Activated T-cell treated with anti-CD3 and anti-CD28 coated beads for 48 hours (primary cell): ENCODE measurements around the gene OR2T8.

Experiments used
- DNase-seq: peaks from one replicate; pipeline ENCODE4 v3.0.0-alpha.2; 2020; ENCODE audit warnings: low read depth

Gene OR2T8

GRCh38 chr1:247919952-247920351, at the start of gene OR2T8:
TSS of gene OR2T8 (plus strand) at chr1:247920252. CDS start at chr1:247921018, 766 bp downstream.
- no peak for DNase-seq

- no peak for DNase-seq
Measured at GRCh38 chr1:247883346-247883745, 36.7 kb upstream of the OR2T8 start.

- no peak for DNase-seq
Measured at GRCh38 chr1:247884797-247885413, 35.1 kb upstream of the OR2T8 start.

GRCh38 chr1:247895163-247895637, 24.9 kb upstream of the OR2T8 start, which contains the start of gene OR2W3:
TSS of gene OR2W3 (plus strand) at chr1:247895587. CDS start at chr1:247895587, 0 bp downstream.
- no peak for DNase-seq

GRCh38 chr1:247895976-247896375, 24.1 kb upstream of the OR2T8 start:
- DNase-seq: no peak

- no peak for DNase-seq
Measured at GRCh38 chr1:247904122-247904521, 15.9 kb upstream of the OR2T8 start.

GRCh38 chr1:247905181-247905580, 14.9 kb upstream of the OR2T8 start:
- no peak for DNase-seq

- DNase-seq: no peak
Measured at GRCh38 chr1:247905910-247906503, 14.0 kb upstream of the OR2T8 start.

GRCh38 chr1:247906504-247907047, 13.5 kb upstream of the OR2T8 start:
- DNase-seq: no peak

GRCh38 chr1:247908766-247909165, 11.3 kb upstream of the OR2T8 start:
- no peak for DNase-seq

GRCh38 chr1:247913786-247914185, 6.3 kb upstream of the OR2T8 start:
- DNase-seq: no peak

- no peak for DNase-seq
Measured at GRCh38 chr1:247914941-247915662, 5.0 kb upstream of the OR2T8 start.

GRCh38 chr1:247923941-247924340, 3.9 kb downstream of the OR2T8 start:
- no peak for DNase-seq

GRCh38 chr1:247924868-247925267, 4.8 kb downstream of the OR2T8 start, which contains the start of gene OR2AJ1:
TSS of gene OR2AJ1 (plus strand) at chr1:247924889. CDS start at chr1:247933769, 8,880 bp downstream.
- no peak for DNase-seq

GRCh38 chr1:247933989-247934388, 13.9 kb downstream of the OR2T8 start:
- DNase-seq: no peak

- DNase-seq: no peak
Measured at GRCh38 chr1:247935781-247936180, 15.7 kb downstream of the OR2T8 start.

- no peak for DNase-seq
Measured at GRCh38 chr1:247936415-247936814, 16.4 kb downstream of the OR2T8 start.

GRCh38 chr1:247936965-247937734, 17.1 kb downstream of the OR2T8 start:
- DNase-seq: peak; percentile 94

GRCh38 chr1:247942624-247943023, 22.6 kb downstream of the OR2T8 start:
- no peak for DNase-seq

GRCh38 chr1:247948558-247948957, 28.5 kb downstream of the OR2T8 start, which contains the start of gene OR2L8:
TSS of gene OR2L8 (plus strand) at chr1:247948858. CDS start at chr1:247948858, 0 bp downstream.
- no peak for DNase-seq

- no peak for DNase-seq
Measured at GRCh38 chr1:247953408-247953807, 33.4 kb downstream of the OR2T8 start.

- DNase-seq: no peak
Measured at GRCh38 chr1:247961791-247962190, 41.7 kb downstream of the OR2T8 start.
